ENCODE data around the gene LRRC37B.

LRRC37B gene

GRCh38 chr17:32015245-32016013, 8.2 kb downstream of the LRRC37B start (continued):
- peak; percentile 74 for TF ChIP-seq ZNF366 (tag by site-specific recombination; conservative IDR thresholded peaks at IDR 0.05)
- TF ChIP-seq ZNF707 (tag by site-specific recombination; IDR thresholded peaks at IDR 0.05) = no peak
- TF ChIP-seq ZNF391 (tag by site-specific recombination; IDR thresholded peaks at IDR 0.05; ENCODE audit: borderline replicate concordance, low read depth) = no peak
- no peak for TF ChIP-seq ZNF76 (tag by site-specific recombination; IDR thresholded peaks at IDR 0.05; ENCODE audit: borderline replicate concordance, low read depth)
- no peak for TF ChIP-seq ZNF24 (tag by site-specific recombination; IDR thresholded peaks at IDR 0.05)
- no peak for TF ChIP-seq ZNF658 (tag by site-specific recombination; IDR thresholded peaks at IDR 0.05)
- no peak for TF ChIP-seq ZNF175 (tag by site-specific recombination; IDR thresholded peaks at IDR 0.05)
- TF ChIP-seq ZSCAN16 (tag by site-specific recombination; IDR thresholded peaks at IDR 0.05) = no peak
- no peak for TF ChIP-seq PRDM1 (tag by site-specific recombination; IDR thresholded peaks at IDR 0.05)
- TF ChIP-seq ZNF248 (tag by site-specific recombination; IDR thresholded peaks at IDR 0.05) = no peak
- peak; percentile 36; the same call in 1 of the 2 replicates for TF ChIP-seq ZBTB17 (tag by site-specific recombination; IDR thresholded peaks at IDR 0.05)
- TF ChIP-seq YY1 (tag by site-specific recombination; IDR thresholded peaks at IDR 0.05) = 0 out of 2 replicates have a peak, but pooled peaks have one; percentile 40
- TF ChIP-seq BCL11A (tag by site-specific recombination; IDR thresholded peaks at IDR 0.05; ENCODE audit: low read depth) = peak; percentile 94; the same call in 1 of the 2 replicates
- TF ChIP-seq ZNF292 (tag by site-specific recombination; IDR thresholded peaks at IDR 0.05; ENCODE audit: borderline replicate concordance, low read depth) = no peak
- no peak for TF ChIP-seq ZNF10 (tag by site-specific recombination; IDR thresholded peaks at IDR 0.05)
- peak; percentile 86 for TF ChIP-seq ZSCAN30 (tag by site-specific recombination; IDR thresholded peaks at IDR 0.05)
- no peak for TF ChIP-seq ZNF184 (tag by site-specific recombination; IDR thresholded peaks at IDR 0.05)
- TF ChIP-seq ZNF426 (tag by site-specific recombination; IDR thresholded peaks at IDR 0.05) = no peak
- no peak for TF ChIP-seq ZNF701 (tag by site-specific recombination; IDR thresholded peaks at IDR 0.05)
- no peak for TF ChIP-seq CTCF (tag by site-specific recombination; IDR thresholded peaks at IDR 0.05)
- no peak for TF ChIP-seq ZNF544 (tag by site-specific recombination; IDR thresholded peaks at IDR 0.05)
- no peak for TF ChIP-seq ZBTB26 (tag by site-specific recombination; optimal IDR thresholded peaks at IDR 0.05)
- TF ChIP-seq KLF10 (tag by site-specific recombination; IDR thresholded peaks at IDR 0.05) = peak; percentile 58; the same call in 1 of the 2 replicates
- no peak for TF ChIP-seq ZNF747 (tag by site-specific recombination; IDR thresholded peaks at IDR 0.05)
- TF ChIP-seq ZNF404 (tag by site-specific recombination; IDR thresholded peaks at IDR 0.05) = no peak
- no peak for TF ChIP-seq ZNF792 (tag by site-specific recombination; IDR thresholded peaks at IDR 0.05)
- no peak; the same call in 1 of the 2 replicates for TF ChIP-seq PRDM6 (tag by site-specific recombination; IDR thresholded peaks at IDR 0.05)
- TF ChIP-seq ZNF121 (tag by site-specific recombination; IDR thresholded peaks at IDR 0.05) = no peak
- TF ChIP-seq ZBTB21 (tag by site-specific recombination; IDR thresholded peaks at IDR 0.05) = no peak
- TF ChIP-seq ZNF223 (tag by site-specific recombination; IDR thresholded peaks at IDR 0.05) = no peak
- TF ChIP-seq GLIS2 (tag by site-specific recombination; IDR thresholded peaks at IDR 0.05) = peak; percentile 60
- peak; percentile 9 for TF ChIP-seq ZNF529 (tag by site-specific recombination; IDR thresholded peaks at IDR 0.05; ENCODE audit: insufficient replicate concordance)
- TF ChIP-seq KLF17 (tag by site-specific recombination; IDR thresholded peaks at IDR 0.05) = 0 out of 2 replicates have a peak, but pooled peaks have one; percentile 69
- TF ChIP-seq ZIC2 (tag by site-specific recombination; IDR thresholded peaks at IDR 0.05) = peak; percentile 52
- no peak for TF ChIP-seq ZNF174 (tag by site-specific recombination; IDR thresholded peaks at IDR 0.05)
- TF ChIP-seq ZBTB20 (tag by site-specific recombination; IDR thresholded peaks at IDR 0.05) = no peak
- TF ChIP-seq ZNF791 (tag by site-specific recombination; IDR thresholded peaks at IDR 0.05) = no peak
- no peak for TF ChIP-seq ZNF239 (tag by site-specific recombination; IDR thresholded peaks at IDR 0.05)
